H9 (cell line): Measurements from ENCODE around the gene RNF13. TPM values are rescaled to one million over a fixed set of nuclear protein-coding genes. Genes with fewer than 3 reads are reported as not detected.

Experiments used
- DNase-seq: peaks from one replicate; pipeline ENCODE4 v3.0.0-alpha.2; 2017
- H2AFZ ChIP-seq: one replicate; pipeline ENCODE4 v1.6.1; 2013; ENCODE audit warnings: mild to moderate bottlenecking, low read length, control low read depth, moderate library complexity
- H2AK5ac ChIP-seq: 2 replicates; pipeline ENCODE4 v1.6.1; 2013; ENCODE audit warnings: low read length, control low read depth, mixed read lengths; ENCODE audit not compliant: insufficient read length
- H2BK120ac ChIP-seq: one replicate; pipeline ENCODE4 v1.6.1; 2013; ENCODE audit warnings: low read depth, mild to moderate bottlenecking, low read length, control low read depth, inconsistent platforms; ENCODE audit not compliant: poor library complexity, severe bottlenecking
- H2BK12ac ChIP-seq: 2 replicates; pipeline ENCODE4 v1.6.1; 2013; ENCODE audit warnings: low read length, control low read depth, mixed read lengths, low read depth; ENCODE audit not compliant: insufficient read length
- H2BK15ac ChIP-seq: 2 replicates; pipeline ENCODE4 v1.6.1; 2013; ENCODE audit warnings: low read depth, low read length, control low read depth
- H2BK20ac ChIP-seq: one replicate; pipeline ENCODE4 v1.6.1; 2013; ENCODE audit warnings: low read depth, mild to moderate bottlenecking, low read length, control low read depth, inconsistent platforms; ENCODE audit not compliant: poor library complexity, severe bottlenecking
- H2BK5ac ChIP-seq: 2 replicates; pipeline ENCODE4 v1.6.1; 2013; ENCODE audit warnings: low read length, control low read depth, mixed read lengths; ENCODE audit not compliant: insufficient read length
- H3K14ac ChIP-seq: 2 replicates; pipeline ENCODE4 v1.6.1; 2013; ENCODE audit warnings: low read length, control low read depth; ENCODE audit not compliant: insufficient read depth
- H3K18ac ChIP-seq: 2 replicates; pipeline ENCODE4 v1.6.1; 2013; ENCODE audit warnings: low read depth, mild to moderate bottlenecking, mixed read lengths, low read length, control low read depth; ENCODE audit not compliant: insufficient read length
- H3K23ac ChIP-seq: 2 replicates; pipeline ENCODE4 v1.6.1; 2013; ENCODE audit warnings: low read length, control low read depth, mixed read lengths, low read depth; ENCODE audit not compliant: insufficient read length
- H3K23me2 ChIP-seq: 2 replicates; pipeline ENCODE4 v1.6.1; 2013; ENCODE audit warnings: low read depth, mild to moderate bottlenecking, mixed read lengths, low read length, control low read depth; ENCODE audit not compliant: insufficient read length, poor library complexity, severe bottlenecking
- H3K27ac ChIP-seq: 2 replicates; pipeline ENCODE4 v1.5.1; 2013; ENCODE audit warnings: low read length, control low read depth, mixed read lengths, low read depth; ENCODE audit not compliant: insufficient read length
- H3K27me3 ChIP-seq: 2 replicates; pipeline ENCODE4 v1.6.1; 2013; ENCODE audit warnings: low read length, control low read depth, inconsistent platforms; ENCODE audit not compliant: insufficient read depth
- H3K4ac ChIP-seq: 2 replicates; pipeline ENCODE4 v1.6.1; 2013; ENCODE audit warnings: low read depth, mild to moderate bottlenecking, control low read depth, inconsistent platforms, low read length, moderate library complexity
- H3K4me1 ChIP-seq: 2 replicates; pipeline ENCODE4 v1.6.1; 2013; ENCODE audit warnings: low read length, control low read depth, inconsistent platforms; ENCODE audit not compliant: insufficient read depth
- H3K4me2 ChIP-seq: 2 replicates; pipeline ENCODE4 v1.6.1; 2013; ENCODE audit warnings: low read length, control low read depth, mixed read lengths; ENCODE audit not compliant: insufficient read length, insufficient read depth
- H3K56ac ChIP-seq: 2 replicates; pipeline ENCODE4 v1.6.1; 2013; ENCODE audit warnings: low read depth, mild to moderate bottlenecking, mixed read lengths, low read length, control low read depth; ENCODE audit not compliant: insufficient read length
- H3K79me1 ChIP-seq: 2 replicates; pipeline ENCODE4 v1.6.1; 2013; ENCODE audit warnings: low read depth, mild to moderate bottlenecking, moderate library complexity, low read length, control low read depth, inconsistent platforms; ENCODE audit not compliant: insufficient read depth, poor library complexity, severe bottlenecking
- H3K79me2 ChIP-seq: 2 replicates; pipeline ENCODE4 v1.6.1; 2013; ENCODE audit warnings: low read length, control low read depth, inconsistent platforms; ENCODE audit not compliant: insufficient read depth
- H3K9ac ChIP-seq: 2 replicates; pipeline ENCODE4 v1.6.1; 2013; ENCODE audit warnings: low read length, control low read depth, mixed read lengths; ENCODE audit not compliant: insufficient read length; ENCODE audit errors: extremely low read depth
- H3K9me3 ChIP-seq: one replicate; pipeline ENCODE4 v1.6.1; 2013; ENCODE audit warnings: low read depth, low read length, inconsistent platforms; ENCODE audit not compliant: control insufficient read depth
- H3T11ph ChIP-seq: one replicate; pipeline ENCODE4 v1.6.1; 2013; ENCODE audit warnings: mild to moderate bottlenecking, low read length, control low read depth, inconsistent platforms
- H4K20me1 ChIP-seq: one replicate; pipeline ENCODE4 v1.6.1; 2013; ENCODE audit not compliant: control insufficient read depth, insufficient read length, insufficient read depth
- H4K5ac ChIP-seq: 2 replicates; pipeline ENCODE4 v1.6.1; 2013; ENCODE audit warnings: low read depth, mild to moderate bottlenecking, mixed read lengths, low read length, control low read depth; ENCODE audit not compliant: insufficient read length
- H4K8ac ChIP-seq: replicated peaks from 2 replicates; pipeline ENCODE4 v1.6.1; 2013; ENCODE audit warnings: low read length, control low read depth, mixed read lengths, low read depth; ENCODE audit not compliant: insufficient read length
- H4K91ac ChIP-seq: 2 replicates; pipeline ENCODE4 v1.6.1; 2013; ENCODE audit warnings: low read depth, mild to moderate bottlenecking, moderate library complexity, mixed read lengths, low read length, control low read depth; ENCODE audit not compliant: insufficient read length
- H3K27ac Mint-ChIP-seq, 3 experiments: 2 replicates in 2 of 3; 3 replicates in 1 of 3; pipeline ENCODE4 v1.8.0; 2020 to 2021; ENCODE audit warnings: mixed read lengths in 3 of 3, mild to moderate bottlenecking in 1 of 3, moderate library complexity in 1 of 3
- H3K27me3 Mint-ChIP-seq: 2 replicates; pipeline ENCODE4 v1.8.0; 2021; ENCODE audit warnings: low read depth, mild to moderate bottlenecking, moderate library complexity, mixed read lengths
- H3K36me3 Mint-ChIP-seq, 3 experiments: 2 replicates in 2 of 3; 3 replicates in 1 of 3; pipeline ENCODE4 v1.8.0; 2020 to 2021; ENCODE audit warnings: low read depth in 3 of 3, mixed read lengths in 3 of 3; ENCODE audit not compliant: insufficient read depth in 1 of 3
- H3K4me1 Mint-ChIP-seq, 2 experiments: 2 replicates each; pipeline ENCODE4 v1.8.0; 2020; ENCODE audit warnings: mixed read lengths in 2 of 2
- H3K4me3 Mint-ChIP-seq, 2 experiments: 2 replicates in 1 of 2; 3 replicates in 1 of 2; pipeline ENCODE4 v1.8.0; 2020 to 2021; ENCODE audit warnings: mild to moderate bottlenecking in 2 of 2, mixed read lengths in 2 of 2, moderate library complexity in 1 of 2
- H3K9me3 Mint-ChIP-seq, 2 experiments: 2 replicates in 1 of 2; 3 replicates in 1 of 2; pipeline ENCODE4 v1.8.0; 2020; ENCODE audit warnings: mild to moderate bottlenecking in 2 of 2, mixed read lengths in 2 of 2, moderate library complexity in 1 of 2
- WGBS: extraction: QIAGEN DNeasy Blood & Tissue Kit; methylation state at CpG from one replicate; pipeline ENCODE4 v1.1.7; 2013; ENCODE audit warnings: missing lambda C conversion rate, low lambda C conversion rate, mixed read lengths; ENCODE audit not compliant: insufficient read length; ENCODE audit errors: extremely low coverage; 5-methylcytosine and 5-hydroxymethylcytosine counted together
- total RNA-seq: library from RNA; stranded (reverse); gene quantifications from 2 replicates; pipeline ENCODE4 v1.2.1, GENCODE V29; 2021
- TF ChIP-seq, protein P1 (sequence below): fragments of 200-600 bp; sonication (generic); conservative IDR thresholded peaks from 3 replicates; pipeline ENCODE4 v1.8.0; 2021; ENCODE audit warnings: antibody characterized with exemption, mild to moderate bottlenecking

The RNF13 gene
- total RNA-seq, 1 experiment from 2014 or later, result 23.4 TPM

DNA sequence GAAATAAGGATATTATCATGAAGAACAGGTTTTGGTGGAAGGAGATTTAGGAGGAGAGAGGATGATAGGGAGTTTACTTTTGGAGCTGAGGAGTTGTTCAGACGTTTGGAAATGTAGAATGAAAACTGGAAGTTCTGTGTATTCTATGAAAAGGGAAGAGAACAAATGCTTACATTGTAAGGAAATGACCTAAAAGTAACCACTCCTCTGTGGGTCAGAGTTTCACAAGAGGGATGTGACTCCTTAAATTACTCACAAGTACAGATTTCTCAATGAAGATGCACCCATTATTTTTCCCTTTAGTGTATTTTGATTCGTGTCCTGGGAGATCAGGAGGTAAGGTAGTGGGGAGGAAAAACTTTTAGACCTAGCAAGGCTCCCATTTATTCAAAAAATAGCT, 4.0 kb downstream of the RNF13 start:
- Histone ChIP-seq H4K8ac (no peak overlapping the region), H4K20me1 (no peaks in the 10 kb centered on the region), H3K56ac (no peak overlapping the region), H3K4me2 (no peak overlapping the region), H3K27me3 (no peaks in the 10 kb centered on the region), H2BK120ac (no peak overlapping the region), H3K14ac (no peak overlapping the region), H2BK20ac (no peak overlapping the region), H3K27ac (no peak overlapping the region), H2AK5ac (no peak overlapping the region), H3K9ac (no peak overlapping the region), H2BK12ac (no peak overlapping the region), H2BK15ac (no peak overlapping the region), H3K4ac (no peak overlapping the region), H2AFZ (no peak overlapping the region), H3T11ph (no peak overlapping the region), H3K23ac (no peak overlapping the region), H4K5ac (no peak overlapping the region), H3K79me1 (peaks cover 3% of the 10 kb centered on the region), H3K4me1 (no peaks in the 10 kb centered on the region), H2BK5ac (no peak overlapping the region), H3K23me2 (peaks cover 10% of the 10 kb centered on the region), H4K91ac (no peak overlapping the region), H3K79me2 (peaks cover 33% of the 10 kb centered on the region; the same call in 1 of the 2 replicates), H3K9me3 (no peaks in the 10 kb centered on the region), H3K18ac (no peak overlapping the region)
- Mint-ChIP-seq H3K9me3 (peaks cover 0 to 8% of the 10 kb centered on the region in 2 experiments; a peak in 2 of 5 replicates), H3K4me1 (peaks cover 39% of the 10 kb centered on the region in 2 experiments), H3K4me3 (no peak overlapping the region), H3K27ac (peak overlapping the region in 1 of 3 experiments; percentile 22; a peak in 1 of 7 replicates), H3K36me3 (peaks cover 0 to 11% (median 8%) of the 10 kb centered on the region in 3 experiments; a peak in 4 of 7 replicates), H3K27me3 (no peaks in the 10 kb centered on the region)
- no peak for DNase-seq
- TF ChIP-seq, protein P1, sequence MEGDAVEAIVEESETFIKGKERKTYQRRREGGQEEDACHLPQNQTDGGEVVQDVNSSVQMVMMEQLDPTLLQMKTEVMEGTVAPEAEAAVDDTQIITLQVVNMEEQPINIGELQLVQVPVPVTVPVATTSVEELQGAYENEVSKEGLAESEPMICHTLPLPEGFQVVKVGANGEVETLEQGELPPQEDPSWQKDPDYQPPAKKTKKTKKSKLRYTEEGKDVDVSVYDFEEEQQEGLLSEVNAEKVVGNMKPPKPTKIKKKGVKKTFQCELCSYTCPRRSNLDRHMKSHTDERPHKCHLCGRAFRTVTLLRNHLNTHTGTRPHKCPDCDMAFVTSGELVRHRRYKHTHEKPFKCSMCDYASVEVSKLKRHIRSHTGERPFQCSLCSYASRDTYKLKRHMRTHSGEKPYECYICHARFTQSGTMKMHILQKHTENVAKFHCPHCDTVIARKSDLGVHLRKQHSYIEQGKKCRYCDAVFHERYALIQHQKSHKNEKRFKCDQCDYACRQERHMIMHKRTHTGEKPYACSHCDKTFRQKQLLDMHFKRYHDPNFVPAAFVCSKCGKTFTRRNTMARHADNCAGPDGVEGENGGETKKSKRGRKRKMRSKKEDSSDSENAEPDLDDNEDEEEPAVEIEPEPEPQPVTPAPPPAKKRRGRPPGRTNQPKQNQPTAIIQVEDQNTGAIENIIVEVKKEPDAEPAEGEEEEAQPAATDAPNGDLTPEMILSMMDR, result no peak
- 100% methylated on average over 1 of the region's 2 CpGs for WGBS
